A172 (cell line): ENCODE data around the gene IMPG1. TPM values are rescaled to one million over a fixed set of nuclear protein-coding genes. Genes with fewer than 3 reads are reported as not detected.
A peak's percentile ranks its signal among the peaks of the same experiment; 100 is the strongest.

ENCODE experiments used
- DNase-seq: peaks from one replicate; pipeline ENCODE4 v3.0.0-alpha.2; 2015; ENCODE audit warnings: low spot score
- total RNA-seq: library from RNA; depleted of rRNA; stranded (reverse); fragments of >200 nt; shearing (Covaris generic); gene quantifications from 2 replicates; pipeline ENCODE4 v1.2.3, GENCODE V29; 2014

The IMPG1 gene
- total RNA-seq, 1 experiment from 2014 or later, result not detected

DNA sequence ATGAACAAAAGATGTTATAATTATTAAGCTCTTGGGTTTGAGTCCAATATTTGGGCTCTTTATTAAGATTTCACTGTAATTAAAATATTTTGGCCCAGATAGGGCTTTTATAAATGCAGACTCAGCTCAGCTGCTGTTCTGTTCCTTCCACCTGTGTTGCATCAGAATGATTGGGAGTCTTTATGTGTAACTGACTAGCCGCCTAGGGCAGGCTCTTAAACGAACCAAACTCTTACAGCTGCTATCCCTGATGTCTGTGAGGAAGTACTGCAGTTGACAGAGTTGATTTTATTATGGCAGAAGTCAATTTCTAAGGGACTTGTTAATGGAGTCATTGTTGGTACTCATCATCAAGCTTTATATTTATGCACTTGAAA, 178.7 kb downstream of the IMPG1 start:
- DNase-seq, result no peak

GRCh38 chr6:75893058-75893775, 179.2 kb downstream of the IMPG1 start:
- peak; percentile 55 for DNase-seq

DNA sequence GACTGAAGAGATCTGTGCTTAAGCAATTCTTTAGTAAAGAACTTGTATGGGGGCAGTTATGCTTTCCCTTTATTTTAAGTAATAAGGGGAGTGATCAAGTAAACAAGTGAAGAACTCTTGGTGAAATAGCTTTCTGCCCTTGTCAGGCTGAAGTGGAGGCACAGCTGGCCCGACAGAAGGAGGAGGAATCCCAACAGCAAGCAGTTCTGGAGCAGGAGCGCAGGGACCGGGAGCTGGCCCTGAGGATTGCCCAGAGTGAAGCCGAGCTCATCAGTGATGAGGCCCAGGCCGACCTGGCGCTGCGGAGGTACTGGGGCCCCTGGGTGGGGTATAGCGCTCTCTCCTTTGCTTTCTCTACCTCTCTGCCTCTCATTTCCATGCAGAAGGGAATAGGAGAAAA, 180.1 kb downstream of the IMPG1 start:
- DNase-seq, result no peak

GRCh38 chr6:75884822-75885221, 187.6 kb downstream of the IMPG1 start:
- DNase-seq, result no peak

DNA sequence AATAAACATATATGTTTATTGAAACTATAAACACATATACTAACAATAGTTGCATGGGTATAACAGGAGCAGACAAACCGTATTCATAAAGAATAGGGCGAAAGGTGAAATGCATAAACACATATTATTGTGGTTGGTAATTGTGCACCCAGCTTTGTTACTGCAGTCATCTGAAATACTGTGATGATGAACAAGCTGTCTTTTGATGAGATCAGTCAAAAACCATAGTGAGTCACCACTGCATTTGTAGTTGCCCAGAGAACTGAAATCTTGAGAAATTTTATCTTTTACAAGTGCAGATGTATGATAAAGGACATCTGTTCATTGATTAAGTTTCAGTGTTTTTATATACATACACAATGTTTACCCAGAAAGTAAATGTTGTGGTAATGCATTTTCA, 189.7 kb downstream of the IMPG1 start:
- peak; percentile 15 for DNase-seq

- DNase-seq, result no peak
Measured at GRCh38 chr6:75880305-75880704, 192.2 kb downstream of the IMPG1 start.

- no peak for DNase-seq
Measured at GRCh38 chr6:75876152-75876551, 196.3 kb downstream of the IMPG1 start.

- no peak for DNase-seq
Measured at GRCh38 chr6:75874224-75874623, 198.2 kb downstream of the IMPG1 start.
